DND-41 (cell line): ENCODE results near the gene NT5M.

ENCODE experiments used
- CTCF ChIP-seq: IDR thresholded peaks from 2 replicates; pipeline ENCODE4 v1.5.1; 2012; ENCODE audit warnings: borderline replicate concordance, low read length, moderate library complexity, mild to moderate bottlenecking; ENCODE audit not compliant: poor library complexity, severe bottlenecking; ENCODE audit errors: extremely low read depth
- EZH2 ChIP-seq: IDR thresholded peaks from 3 replicates; pipeline ENCODE4 v1.6.1; 2012; ENCODE audit warnings: borderline replicate concordance, low read depth, mild to moderate bottlenecking, moderate library complexity, low read length, inconsistent platforms; ENCODE audit not compliant: severe bottlenecking

- TF ChIP-seq CTCF (no peak), EZH2 (no peak)
Observed at GRCh38 chr17:17280613-17281549, 22.3 kb upstream of the NT5M start, which contains the start of gene COPS3.
